ENCODE results near the gene ROCK2.

Gene ROCK2

GRCh38 chr2:11344342-11344955 lies at the start of gene ROCK2 (continued):
- TF ChIP-seq ZNF18 (tag by site-specific recombination; IDR thresholded peaks at IDR 0.05), result no peak
- TF ChIP-seq IKZF3 (tag by site-specific recombination; IDR thresholded peaks at IDR 0.05), result peak; percentile 88
- TF ChIP-seq PRDM2 (tag by site-specific recombination; IDR thresholded peaks at IDR 0.05; ENCODE audit: borderline replicate concordance), result no peak
- no peak for TF ChIP-seq GLIS2 (tag by site-specific recombination; IDR thresholded peaks at IDR 0.05)
- no peak for TF ChIP-seq FEZF1 (tag by site-specific recombination; IDR thresholded peaks at IDR 0.05)
- no peak for TF ChIP-seq ZNF416 (tag by site-specific recombination; IDR thresholded peaks at IDR 0.05)
- TF ChIP-seq ZNF19 (tag by site-specific recombination; IDR thresholded peaks at IDR 0.05; ENCODE audit: low read depth), result no peak
- no peak for TF ChIP-seq ZNF311 (tag by site-specific recombination; IDR thresholded peaks at IDR 0.05; ENCODE audit: borderline replicate concordance)
- TF ChIP-seq ZNF707 (tag by site-specific recombination; IDR thresholded peaks at IDR 0.05), result no peak
- TF ChIP-seq ZNF777 (tag by site-specific recombination; IDR thresholded peaks at IDR 0.05; ENCODE audit: borderline replicate concordance), result no peak
- no peak for TF ChIP-seq ZNF785 (tag by site-specific recombination; IDR thresholded peaks at IDR 0.05)
- no peak for TF ChIP-seq ZNF350 (tag by site-specific recombination; IDR thresholded peaks at IDR 0.05)
- TF ChIP-seq ZNF629 (tag by site-specific recombination; IDR thresholded peaks at IDR 0.05), result no peak
- TF ChIP-seq ZNF398 (tag by site-specific recombination; IDR thresholded peaks at IDR 0.05), result no peak
- TF ChIP-seq ZNF600 (tag by site-specific recombination; IDR thresholded peaks at IDR 0.05), result no peak
- no peak for TF ChIP-seq ZNF610 (tag by site-specific recombination; IDR thresholded peaks at IDR 0.05; ENCODE audit: borderline replicate concordance)
- TF ChIP-seq SP3 (tag by site-specific recombination; IDR thresholded peaks at IDR 0.05), result peak; percentile 70
- TF ChIP-seq KLF9 (tag by site-specific recombination; IDR thresholded peaks at IDR 0.05; ENCODE audit: low read depth), result peak; percentile 57

GRCh38 chr2:11393711-11394236 lies 49.3 kb upstream of the ROCK2 start:
- ChIA-PET CTCF (interaction anchor here (0.6 to 0.8 kb wide), 3 partner anchors 19 to 405 kb away, joined by 3 read pairs; no protein-coding TSS in a partner anchor), POLR2A (no interaction called here)
- Histone ChIP-seq H3K9me3 (ENCODE audit: control insufficient read depth, insufficient read depth, low read depth, low read length) (no peaks in the 10 kb centered on the region), H3K36me3 (ENCODE audit: control insufficient read depth in 2 of 2, insufficient read depth in 1 of 2, low read length in 2 of 2) (no peaks in the 10 kb centered on the region), H3K4me3 (ENCODE audit: low read depth, low read length) (no peak overlapping the region), H3K4me1 (ENCODE audit: control insufficient read depth, insufficient read depth, low read length) (peaks cover 6% of the 10 kb centered on the region; the same call in 1 of the 2 replicates), H3K27ac (ENCODE audit: extremely low read depth, low read depth, low read length) (no peak overlapping the region)
- TF ChIP-seq ZSCAN18 (tag by site-specific recombination; IDR thresholded peaks at IDR 0.05), result no peak
- TF ChIP-seq ZNF248 (tag by site-specific recombination; IDR thresholded peaks at IDR 0.05), result no peak
- TF ChIP-seq ZIC2 (tag by site-specific recombination; IDR thresholded peaks at IDR 0.05), result peak; percentile 67
- no peak for TF ChIP-seq ZNF280D (tag by site-specific recombination; IDR thresholded peaks at IDR 0.05)
- no peak for TF ChIP-seq TCF7L2 (IDR thresholded peaks at IDR 0.05; ENCODE audit: borderline replicate concordance, low read depth, low read length)

All from HEK293 (cell line).